Heart left ventricle (tissue), 16 donors: ENCODE data around the gene FOXD4L3. TPM values are rescaled to one million over a fixed set of nuclear protein-coding genes. Genes with fewer than 3 reads are reported as not detected.
"Not testable (repeated sequence)": the region's sequence is repeated elsewhere in the genome, so short reads cannot be mapped to it uniquely, and the experiment has no call there.

ENCODE experiments used
- ATAC-seq, 4 donors: fragments of 200-7000 bp; cut with Tn5 transposase; one replicate each; pipeline ENCODE4 v1.9.1; 2020 to 2022; ENCODE audit warnings: moderate library complexity in 4 of 4, mild to moderate bottlenecking in 3 of 4, moderate number of reproducible peaks in 1 of 4
- DNase-seq, 5 donors: peaks; one replicate each; pipeline ENCODE4 v3.0.0-alpha.2; 2020
- H3K27ac ChIP-seq, 12 donors: fragments of 200-600 bp; sonication (generic) in 4 of 12; one replicate each; pipeline versions ENCODE4 v1.5.0 to v1.8.0; 2016 to 2022; ENCODE audit warnings: mild to moderate bottlenecking in 2 of 12
- H3K27me3 ChIP-seq, 9 donors: fragments of 200-600 bp; sonication (generic) in 2 of 9; one replicate each; pipeline versions ENCODE4 v1.5.1 to v1.8.0; 2016 to 2022; ENCODE audit warnings: mild to moderate bottlenecking in 3 of 9
- H3K36me3 ChIP-seq, 9 donors: fragments of 200-600 bp; sonication (generic) in 2 of 9; one replicate each; pipeline versions ENCODE4 v1.5.0 to v1.8.0; 2018 to 2022; ENCODE audit warnings: mild to moderate bottlenecking in 2 of 9
- H3K4me1 ChIP-seq, 12 donors: fragments of 200-600 bp; sonication (generic) in 4 of 12; one replicate each; pipeline versions ENCODE4 v1.5.0 to v1.8.0; 2016 to 2022; ENCODE audit warnings: mild to moderate bottlenecking in 3 of 12
- H3K4me3 ChIP-seq, 12 donors: fragments of 200-600 bp; sonication (generic) in 4 of 12; one replicate each; pipeline versions ENCODE4 v1.5.0 to v1.8.0; 2017 to 2022; ENCODE audit warnings: mild to moderate bottlenecking in 9 of 12, moderate library complexity in 4 of 12
- H3K9me3 ChIP-seq, 12 donors: fragments of 200-600 bp; sonication (generic) in 4 of 12; one replicate each; pipeline versions ENCODE4 v1.5.0 to v1.8.0; 2016 to 2022; ENCODE audit warnings: mild to moderate bottlenecking in 1 of 12
- WGBS, 4 donors: extraction: QIAGEN DNeasy Blood & Tissue Kit in 2 of 4; methylation state at CpG; one replicate each; pipeline versions ENCODE4 v1.1.5 to v1.1.7; 2013 to 2018; 5-methylcytosine and 5-hydroxymethylcytosine counted together
- intact Hi-C, 10 donors: fragments of 100-400 bp; cut with DNase I; formaldehyde crosslinking; loops; one replicate each; pipeline versions ENCODE4 v1.11.1 to v1.14.2; 2022
- polyA plus RNA-seq, 2 donors: library from polyadenylated mRNA; stranded (reverse); fragments of 200-250 nt; gene quantifications; one replicate each; pipeline ENCODE4 v1.2.3, GENCODE V29; 2013
- total RNA-seq, 9 donors: library from RNA; depleted of rRNA in 2 of 9; stranded (reverse); fragments of >200 nt in 2 of 9; fragmentation: NEBNext Ultra II Directional in 3 of 9; extraction: Animal tissue kit (Norgen Biotek cat#: 25700) in 3 of 9; gene quantifications; one replicate each; pipeline versions ENCODE4 v1.1.0 to v1.2.4, GENCODE V29; 2016 to 2023
- TF ChIP-seq, protein P1 (sequence below), 12 donors: fragments of 200-600 bp; sonication (generic) in 4 of 12; IDR thresholded peaks; one replicate each; pipeline versions ENCODE4 v1.5.0 to v1.8.0; 2018 to 2022; ENCODE audit warnings: antibody characterized with exemption in 12 of 12, mild to moderate bottlenecking in 5 of 12
- donor health status: ischemic (EF 13 %, LVEDD 7.1; RV severe dilation, severe dysfunction).
- donor health status: healthy with polysubstance abuse.
- donor health status: DM: no; HTN: yes; CAD: no.
- donor health status: DM: no; HTN: no; CAD: no.
- donor health status: ischemic (EF 25% LVEDD 6.9; RV normal size, moderate dysfunction).
- donor health status: ischemic (EF 25% LVEDD 5.7; RV mildly dilated, moderate dysfunction).
- donor health status: healthy.
- donor health status: DM: yes; HTN: yes; CAD: no.
- donor health status: ischemic (EF 35%, LVEDD 5.7; RV mildly dilated, moderate dysfunction).
- donor health status: nonischemic (EF 11% LVEDD 7.7; RV severe dilation, severe dysfunction).
- donor health status: DM: yes; HTN: yes; CAD: no.
- donor health status: PGD.
- donor health status: ischemic (EF 29% LVEDD 5.4; RV normal size, mild dysfunction).
- donor health status: nonischemic (EF 23%, LVEDD 6.1; RV moderate dilation, normal function).

FOXD4L3 gene
- total and polyA plus RNA-seq, 11 donors = not detected

- H3K27me3 ChIP-seq, H3K4me3 ChIP-seq, H3K4me1 ChIP-seq, H3K36me3 ChIP-seq, H3K9me3 ChIP-seq, DNase-seq, H3K27ac ChIP-seq: not testable (repeated sequence)
- TF ChIP-seq, protein P1, sequence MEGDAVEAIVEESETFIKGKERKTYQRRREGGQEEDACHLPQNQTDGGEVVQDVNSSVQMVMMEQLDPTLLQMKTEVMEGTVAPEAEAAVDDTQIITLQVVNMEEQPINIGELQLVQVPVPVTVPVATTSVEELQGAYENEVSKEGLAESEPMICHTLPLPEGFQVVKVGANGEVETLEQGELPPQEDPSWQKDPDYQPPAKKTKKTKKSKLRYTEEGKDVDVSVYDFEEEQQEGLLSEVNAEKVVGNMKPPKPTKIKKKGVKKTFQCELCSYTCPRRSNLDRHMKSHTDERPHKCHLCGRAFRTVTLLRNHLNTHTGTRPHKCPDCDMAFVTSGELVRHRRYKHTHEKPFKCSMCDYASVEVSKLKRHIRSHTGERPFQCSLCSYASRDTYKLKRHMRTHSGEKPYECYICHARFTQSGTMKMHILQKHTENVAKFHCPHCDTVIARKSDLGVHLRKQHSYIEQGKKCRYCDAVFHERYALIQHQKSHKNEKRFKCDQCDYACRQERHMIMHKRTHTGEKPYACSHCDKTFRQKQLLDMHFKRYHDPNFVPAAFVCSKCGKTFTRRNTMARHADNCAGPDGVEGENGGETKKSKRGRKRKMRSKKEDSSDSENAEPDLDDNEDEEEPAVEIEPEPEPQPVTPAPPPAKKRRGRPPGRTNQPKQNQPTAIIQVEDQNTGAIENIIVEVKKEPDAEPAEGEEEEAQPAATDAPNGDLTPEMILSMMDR (IDR thresholded peaks at IDR 0.05) = peak in 10 of 12 donors; percentile 7 to 40 (median 29)
- intact Hi-C loops = loop anchor here in 1 of 10 donors (10.0 kb wide), 1 partner anchor 222 kb away; no protein-coding TSS in a partner anchor
- WGBS, 4 donors = 12 to 23% (median 15%) methylated on average over 4 to 7 of the region's 10 CpGs
- ATAC-seq = peak; percentile 73 to 92 (median 88)
These were observed 39.8 kb downstream of the FOXD4L3 start for GRCh38 chr9:68342265-68343025.

DNA sequence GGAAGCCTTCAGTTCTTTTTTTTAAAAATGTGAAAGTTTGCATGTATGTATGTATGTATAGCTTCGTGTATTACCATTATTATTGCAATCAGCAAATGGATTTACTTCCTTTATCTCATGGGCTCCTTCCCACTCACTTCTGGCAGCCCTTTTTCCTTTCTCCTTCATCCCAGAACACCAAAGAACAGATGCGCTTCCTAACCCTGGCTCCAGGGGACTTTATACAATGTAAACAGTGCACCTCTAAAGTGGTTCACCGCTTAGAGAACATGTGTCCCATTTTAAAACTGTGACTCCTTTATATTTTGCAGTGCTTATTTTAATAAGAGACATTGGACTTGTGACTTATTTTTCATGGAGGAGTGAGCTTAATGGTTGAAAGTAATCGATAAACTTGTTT is 40.6 kb downstream of the FOXD4L3 start:
- not testable (repeated sequence) for H3K27ac ChIP-seq, H3K36me3 ChIP-seq, DNase-seq, H3K27me3 ChIP-seq, H3K4me3 ChIP-seq, H3K4me1 ChIP-seq, ATAC-seq, H3K9me3 ChIP-seq
- intact Hi-C loops = loop anchor here in 1 of 10 donors (10.0 kb wide), 1 partner anchor 222 kb away; no protein-coding TSS in a partner anchor
- WGBS, 4 donors = 63 to 75% (median 74%) methylated on average over 3 of the region's 4 CpGs

GRCh38 chr9:68343992-68344391 is 41.3 kb downstream of the FOXD4L3 start:
- 48 to 65% (median 60%) methylated on average over 3 of the region's 4 CpGs for WGBS, 4 donors

DNA sequence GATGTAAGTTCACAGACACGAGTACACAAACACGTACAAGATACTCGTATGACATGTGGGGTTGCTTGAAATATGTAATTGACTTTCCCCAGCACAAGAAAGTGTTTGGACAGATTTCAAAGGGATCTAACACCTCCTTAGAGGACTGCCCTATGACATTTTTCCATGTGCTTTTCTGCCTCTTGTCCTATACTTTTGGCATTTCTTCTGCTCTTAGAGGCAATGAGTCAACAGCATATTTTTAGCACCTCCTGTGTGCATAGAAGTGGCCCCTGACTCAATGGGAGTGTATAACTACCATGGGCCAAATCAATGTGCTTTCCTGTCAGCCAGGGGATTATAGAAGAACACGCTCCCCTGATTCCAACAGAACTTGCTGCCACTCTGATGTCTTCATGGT is 49.0 kb downstream of the FOXD4L3 start:
- ATAC-seq = peak in 3 of 4 donors; percentile 10 to 58 (median 52)
- not testable (repeated sequence) for H3K36me3 ChIP-seq, H3K9me3 ChIP-seq, H3K4me3 ChIP-seq, H3K27me3 ChIP-seq, H3K4me1 ChIP-seq, DNase-seq
- peak overlapping the region in 3 of 12 donors; percentile 18 to 49 (median 26) for H3K27ac ChIP-seq
- intact Hi-C loops = loop anchor here in 5 of 10 donors (10.0 kb wide), 2 partner anchors 153 to 213 kb away; no protein-coding TSS in a partner anchor
- WGBS, 4 donors = 51 to 68% (median 62%) methylated on average over 4 of the region's 4 CpGs

More at GRCh38 chr9:68343992-68344391, 41.3 kb downstream of the FOXD4L3 start:
- DNase-seq, H3K27ac ChIP-seq, H3K4me3 ChIP-seq, H3K27me3 ChIP-seq, H3K9me3 ChIP-seq, H3K4me1 ChIP-seq, H3K36me3 ChIP-seq: not testable (repeated sequence)
- intact Hi-C loops = loop anchor here in 1 of 10 donors (10.0 kb wide), 1 partner anchor 221 kb away; no protein-coding TSS in a partner anchor
- ATAC-seq = peak in 2 of 4 donors; percentile 6 to 43

Other genes with a start within 250 kb of the FOXD4L3 start
- gene ZNG1C, start 60.9 kb upstream of the FOXD4L3 start, total RNA-seq = 10 to 100 TPM in 3 of 9 donors, 1 to 10 TPM in 6; 3.9 to 16.4 (median 6.5) TPM
- 10 to 100 TPM in 1 of 2 donors, 1 to 10 TPM in 1; 5.2 to 17.6 TPM for gene ZNG1C, start 60.9 kb upstream of the FOXD4L3 start, polyA plus RNA-seq
- gene PGM5, start 53.7 kb downstream of the FOXD4L3 start, total RNA-seq = 100 to 1,000 TPM; 144 to 228 (median 177) TPM
- gene PGM5, start 53.7 kb downstream of the FOXD4L3 start, polyA plus RNA-seq = 10 to 100 TPM; 41.4 to 81.7 TPM
- not detected for gene TMEM252, start 238.0 kb downstream of the FOXD4L3 start, total RNA-seq
- not detected for gene TMEM252, start 238.0 kb downstream of the FOXD4L3 start, polyA plus RNA-seq